Body of pancreas (tissue), 4 donors: ENCODE results near the gene CAPG. TPM values are rescaled to one million over a fixed set of nuclear protein-coding genes. Genes with fewer than 3 reads are reported as not detected.

ENCODE experiments used
- ATAC-seq: fragments of 150-250 bp; one replicate; pipeline ENCODE4 v1.9.1; 2016
- DNase-seq, 4 donors: peaks; one replicate each; pipeline ENCODE4 v3.0.0-alpha.2; 2019
- H3K27ac ChIP-seq, 4 donors: fragments of 200-600 bp; sonication (generic); 1 replicate in 3 of 4; 2 replicates in 1 of 4; pipeline versions ENCODE4 v1.5.1 to v1.6.1; 2016 to 2019; ENCODE audit warnings: mild to moderate bottlenecking in 1 of 4, mixed read lengths in 1 of 4, moderate library complexity in 1 of 4
- H3K27me3 ChIP-seq, 2 donors: fragments of 200-600 bp; sonication (generic); one replicate each; pipeline ENCODE4 v1.6.0; 2016; ENCODE audit warnings: mild to moderate bottlenecking in 1 of 2
- H3K36me3 ChIP-seq, 2 donors: fragments of 200-600 bp; sonication (generic); replicated peaks in 1 of 2; 2 replicates each; pipeline ENCODE4 v1.5.1; 2016; ENCODE audit warnings: low read depth in 2 of 2; ENCODE audit not compliant: insufficient read depth in 1 of 2
- H3K4me1 ChIP-seq: fragments of 200-600 bp; sonication (generic); one replicate; pipeline ENCODE4 v1.6.0; 2016
- H3K4me3 ChIP-seq, 2 donors: fragments of 200-600 bp; sonication (generic); 1 replicate in 1 of 2; 2 replicates in 1 of 2; pipeline ENCODE4 v1.5.1; 2016 to 2019
- H3K9me3 ChIP-seq, 3 donors: fragments of 200-600 bp; sonication (generic); 1 replicate in 2 of 3; 2 replicates in 1 of 3; pipeline ENCODE4 v1.5.1; 2016
- CTCF ChIP-seq, 7 experiments: fragments of 450-650 bp in 4 of 7; fragments of 200-600 bp in 3 of 7; sonication (generic) in 3 of 7; IDR thresholded peaks; one replicate each; pipeline ENCODE4 v1.5.1; 2016 to 2019; ENCODE audit warnings: antibody characterized with exemption in 7 of 7
- POLR2A ChIP-seq, 3 donors: fragments of 450-650 bp; IDR thresholded peaks; one replicate each; pipeline ENCODE4 v1.6.1; 2016; ENCODE audit warnings: antibody characterized with exemption in 3 of 3, mild to moderate bottlenecking in 2 of 3
- WGBS, 2 donors: methylation state at CpG; one replicate each; pipeline ENCODE4 v1.1.5; 2017; 5-methylcytosine and 5-hydroxymethylcytosine counted together
- intact Hi-C: fragments of 100-400 bp; cut with DNase I; formaldehyde crosslinking; loops from one replicate; pipeline ENCODE4 v1.15.1; 2023
- total RNA-seq, 2 donors: library from RNA; depleted of rRNA; stranded (reverse); fragments of >200 nt; gene quantifications; one replicate each; pipeline ENCODE4 v1.1.0, GENCODE V29; 2016

Gene CAPG
- total RNA-seq, 2 donors from 2014 or later, result 26.0 to 35.0 TPM

DNA sequence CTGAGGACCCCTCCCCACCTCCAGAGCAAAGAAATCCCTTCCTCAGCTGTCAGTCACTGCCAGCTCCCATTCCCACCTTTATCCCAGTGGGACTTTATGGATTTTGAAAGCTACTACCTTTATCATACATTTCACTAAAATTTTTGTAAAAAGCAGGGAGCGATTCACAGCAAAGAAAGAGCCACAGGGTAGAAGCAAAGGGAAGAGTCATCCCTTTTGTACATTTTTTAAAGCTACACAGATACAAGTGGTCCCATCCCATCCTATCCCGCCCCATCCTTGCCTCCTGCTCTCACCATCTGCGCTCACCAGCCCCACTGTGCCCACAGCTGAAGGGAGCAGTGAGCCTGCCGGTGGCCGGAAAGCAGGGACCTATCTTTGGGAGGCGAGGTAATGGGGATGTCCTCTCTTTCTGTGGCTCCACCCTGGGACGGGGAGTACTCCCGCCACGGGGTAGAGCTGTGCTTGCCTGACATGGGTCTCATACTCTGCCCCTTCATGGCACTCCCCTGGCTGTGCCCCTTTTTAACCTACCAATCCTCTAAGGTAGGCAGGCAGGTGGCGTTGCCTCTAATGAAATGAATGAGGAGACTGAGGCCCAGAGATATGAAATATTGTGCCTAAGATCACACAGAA lies 21.5 kb upstream of the CAPG start:
- Histone ChIP-seq H3K4me1 (peaks cover 55% of the 10 kb centered on the region), H3K36me3 (no peaks in the 10 kb centered on the region), H3K4me3 (no peak overlapping the region), H3K9me3 (no peaks in the 10 kb centered on the region), H3K27ac (no peak overlapping the region), H3K27me3 (no peaks in the 10 kb centered on the region)
- 91 to 95% methylated on average over 5 to 10 of the region's 10 CpGs for WGBS, 2 donors
- TF ChIP-seq CTCF (IDR thresholded peaks at IDR 0.05), result no peak
- no peak for TF ChIP-seq POLR2A (IDR thresholded peaks at IDR 0.05)
- DNase-seq, result no peak
- intact Hi-C loops, result no loop called here
- ATAC-seq, result no peak

- ATAC-seq (no peak), DNase-seq (peak in 1 of 4 donors; percentile 42)
- H3K27me3 ChIP-seq, result no peaks in the 10 kb centered on the region
- no peak for TF ChIP-seq POLR2A (IDR thresholded peaks at IDR 0.05)
- no peak for TF ChIP-seq CTCF (IDR thresholded peaks at IDR 0.05)
- intact Hi-C loops, result no loop called here
- H3K27ac ChIP-seq, result no peak overlapping the region
- no peak overlapping the region for H3K4me3 ChIP-seq
- H3K4me1 ChIP-seq, result peaks cover 55% of the 10 kb centered on the region
- no peaks in the 10 kb centered on the region for H3K36me3 ChIP-seq
- WGBS, 2 donors, result 73 to 85% methylated on average over 13 to 16 of the region's 16 CpGs
- no peaks in the 10 kb centered on the region for H3K9me3 ChIP-seq
Measured at GRCh38 chr2:85430752-85431569, 20.8 kb upstream of the CAPG start.

DNA sequence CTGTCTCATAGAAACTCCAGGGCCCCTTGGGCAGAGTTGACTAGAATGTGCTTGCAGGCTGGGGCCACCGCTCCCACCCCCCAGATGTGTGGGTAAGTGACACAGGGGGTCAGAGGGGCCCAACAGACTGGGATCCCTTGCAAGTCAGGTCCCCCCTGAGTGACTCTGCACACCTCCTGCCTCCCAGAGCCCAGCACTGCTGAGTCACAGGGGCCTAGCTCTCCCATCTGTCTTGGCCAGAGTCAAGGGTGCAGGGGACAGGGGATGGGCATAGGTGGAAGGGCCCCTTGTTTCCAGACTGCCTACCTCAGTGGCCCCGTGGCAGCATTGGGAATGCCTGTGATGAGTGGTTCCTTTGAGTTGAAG lies 19.7 kb upstream of the CAPG start:
- Histone ChIP-seq H3K9me3 (peaks cover 0 to 2% (median 0%) of the 10 kb centered on the region in 3 donors), H3K27me3 (no peaks in the 10 kb centered on the region), H3K4me1 (peaks cover 55% of the 10 kb centered on the region), H3K4me3 (no peak overlapping the region), H3K36me3 (no peaks in the 10 kb centered on the region), H3K27ac (no peak overlapping the region)
- ATAC-seq (no peak), DNase-seq (no peak)
- 100% methylated on average over 2 of the region's 2 CpGs; no CpG with 5 or more reads in 1 of the 2 donors for WGBS, 2 donors
- TF ChIP-seq CTCF (IDR thresholded peaks at IDR 0.05) (no peak), POLR2A (IDR thresholded peaks at IDR 0.05) (no peak)
- intact Hi-C loops, result no loop called here

DNA sequence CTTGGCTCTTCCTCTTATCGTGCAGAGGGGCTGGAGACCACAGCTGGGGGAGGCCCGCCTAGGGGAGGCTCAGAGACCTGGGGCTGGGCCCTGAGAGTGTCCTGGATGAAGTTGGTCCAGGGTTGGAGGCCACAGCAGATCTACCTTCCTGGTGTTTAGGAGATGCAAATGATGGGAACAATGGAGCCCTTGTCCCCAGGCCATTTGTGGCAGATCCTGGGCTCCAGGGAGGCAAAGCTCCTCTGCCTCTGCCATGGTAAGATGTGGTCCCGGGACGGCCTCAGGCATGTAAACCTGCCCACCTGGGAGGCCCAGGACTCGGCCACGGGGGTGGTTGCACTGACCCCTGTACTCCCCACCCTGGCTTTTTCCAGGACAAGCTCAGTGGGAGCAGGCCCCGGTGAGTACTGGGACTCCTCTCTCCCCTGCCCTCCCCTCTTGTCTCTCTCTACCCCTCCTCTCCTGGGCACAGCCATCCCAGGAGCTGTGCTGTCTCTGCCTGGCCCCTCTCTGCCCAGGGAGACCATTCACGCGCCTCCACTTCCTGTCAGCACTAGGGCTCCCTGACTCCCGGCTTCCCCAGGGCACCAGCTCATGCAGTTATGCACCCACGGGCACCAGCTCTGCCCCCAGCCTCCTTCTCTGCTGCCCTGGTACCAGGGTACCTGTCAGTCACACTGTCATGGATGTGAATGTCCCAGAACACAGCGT lies 19.2 kb upstream of the CAPG start:
- intact Hi-C loops, result no loop called here
- no peak for TF ChIP-seq CTCF (IDR thresholded peaks at IDR 0.05)
- no peak for TF ChIP-seq POLR2A (IDR thresholded peaks at IDR 0.05)
- Histone ChIP-seq H3K27me3 (no peaks in the 10 kb centered on the region), H3K36me3 (no peaks in the 10 kb centered on the region), H3K4me1 (peaks cover 56% of the 10 kb centered on the region), H3K9me3 (peaks cover 0 to 2% (median 0%) of the 10 kb centered on the region in 3 donors), H3K4me3 (no peak overlapping the region), H3K27ac (no peak overlapping the region)
- WGBS, 2 donors, result 77 to 90% methylated on average over 7 to 12 of the region's 12 CpGs
- DNase-seq (no peak), ATAC-seq (no peak)
